GM18526 (cell line): ENCODE results near the gene TMEM235.

ENCODE experiments used
- POLR2A ChIP-seq: IDR thresholded peaks from 3 replicates; pipeline ENCODE4 v1.6.1; 2011; ENCODE audit not compliant: insufficient read length; ENCODE audit errors: extremely low read depth

The TMEM235 gene

GRCh38 chr17:78230996-78231935 is at the start of gene TMEM235:
TSS of gene TMEM235 (plus strand) at chr17:78231631. CDS start at chr17:78232024, 393 bp downstream.
- TF ChIP-seq POLR2A, result no peak

- TF ChIP-seq POLR2A, result no peak
Observed at GRCh38 chr17:78182504-78182903, 48.9 kb upstream of the TMEM235 start.

- TF ChIP-seq POLR2A, result no peak
Observed at GRCh38 chr17:78183916-78184315, 47.5 kb upstream of the TMEM235 start.

GRCh38 chr17:78184351-78184750 is 47.1 kb upstream of the TMEM235 start:
- no peak for TF ChIP-seq POLR2A

- no peak for TF ChIP-seq POLR2A
Observed at GRCh38 chr17:78184868-78185267, 46.6 kb upstream of the TMEM235 start.

- TF ChIP-seq POLR2A, result no peak
Observed at GRCh38 chr17:78185981-78186691, 45.3 kb upstream of the TMEM235 start.

- peak; percentile 82 for TF ChIP-seq POLR2A
Observed at GRCh38 chr17:78186692-78187595, 44.5 kb upstream of the TMEM235 start, which contains the start of the genes AFMID and TK1. TSS of gene AFMID (plus strand) at chr17:78187362. CDS start at chr17:78187371, 9 bp downstream. TSS of gene TK1 (minus strand) at chr17:78187052. CDS start at chr17:78186994, 58 bp downstream.

GRCh38 chr17:78196716-78197115 is 34.7 kb upstream of the TMEM235 start:
- no peak for TF ChIP-seq POLR2A

- no peak for TF ChIP-seq POLR2A
Observed at GRCh38 chr17:78197147-78197832, 34.1 kb upstream of the TMEM235 start.

- no peak for TF ChIP-seq POLR2A
Observed at GRCh38 chr17:78200451-78200850, 31.0 kb upstream of the TMEM235 start.

GRCh38 chr17:78202666-78203065 is 28.8 kb upstream of the TMEM235 start:
- no peak for TF ChIP-seq POLR2A

GRCh38 chr17:78204387-78205123 is 26.9 kb upstream of the TMEM235 start:
- TF ChIP-seq POLR2A, result no peak

GRCh38 chr17:78205124-78205775 is 26.2 kb upstream of the TMEM235 start:
- no peak for TF ChIP-seq POLR2A
